ENCODE results near the gene PTP4A2. TPM values are rescaled to one million over a fixed set of nuclear protein-coding genes. Genes with fewer than 3 reads are reported as not detected.
A peak's percentile ranks its signal among the peaks of the same experiment; 100 is the strongest.

Gene PTP4A2
- total and polyA plus RNA-seq, 2 of the 8 experiments (the other 6 are each of a cell fraction or from before 2014, with no cell fraction given), result 87.4 to 214 TPM

DNA sequence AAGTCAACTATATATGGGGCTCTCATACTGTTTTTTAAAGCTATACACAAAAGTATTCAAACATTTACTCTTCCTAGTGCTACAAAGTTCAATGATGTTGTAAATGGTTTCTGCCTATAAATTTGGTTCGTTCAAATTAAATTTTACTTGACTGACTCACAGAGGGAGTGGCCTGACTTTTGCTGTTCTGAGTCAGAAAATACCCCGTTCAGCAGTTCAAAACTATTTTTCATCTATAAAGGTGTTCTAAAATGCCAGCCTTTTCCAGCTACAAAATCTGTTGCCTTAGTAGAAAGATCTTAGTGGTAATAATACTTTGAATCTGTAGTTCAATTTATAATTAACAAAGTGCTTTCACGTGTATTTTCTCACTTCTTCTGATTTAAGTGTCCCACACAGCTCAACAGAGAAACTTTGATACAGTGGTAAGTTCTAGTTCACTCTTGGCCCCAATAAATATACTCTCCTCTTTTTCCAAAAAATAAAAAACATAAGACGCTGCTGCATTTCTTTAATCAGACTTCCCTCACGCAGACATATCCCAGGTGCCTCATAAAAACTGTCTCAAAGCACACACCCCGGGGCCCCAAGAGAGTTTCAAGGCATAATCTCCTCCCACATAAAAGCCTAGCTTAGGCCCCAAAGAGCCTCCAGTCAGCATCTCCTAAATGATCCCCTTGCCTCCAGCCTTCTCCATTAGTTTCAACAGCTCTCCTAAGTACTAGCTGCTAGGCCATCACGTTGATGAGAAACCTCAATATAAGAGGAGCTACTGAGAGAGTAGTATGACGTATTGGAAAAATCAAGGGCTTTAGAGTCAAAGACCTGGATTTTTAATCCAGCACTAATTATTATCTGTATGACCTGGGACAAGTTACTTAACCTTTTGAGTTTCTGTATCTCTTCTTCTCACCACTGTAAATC lies 3.2 kb downstream of the PTP4A2 start:
- 74% methylated on average over 8 of the region's 8 CpGs; no CpG with 5 or more reads in 1 of the 2 experiments for WGBS, 2 experiments (ENCODE audit: extremely low coverage in 1 of 2, insufficient coverage in 1 of 2, insufficient read length in 1 of 2, insufficient replicate concordance in 2 of 2, low coverage in 1 of 2, low lambda C conversion rate in 2 of 2, missing lambda C conversion rate in 1 of 2)
- Histone ChIP-seq H3K23me2 (ENCODE audit: low read depth, low read length) (peaks cover 7% of the 10 kb centered on the region; the same call in 1 of the 2 replicates), H3K27me3 (replicated peaks in 1 of 4; ENCODE audit: control insufficient read depth in 3 of 4, extremely low read depth in 1 of 4, insufficient read depth in 3 of 4, low read length in 3 of 4) (peaks cover 0 to 6% (median 0%) of the 10 kb centered on the region in 4 experiments; a peak in 2 of 7 replicates), H3K56ac (replicated peaks; ENCODE audit: insufficient read length, low read depth, low read length) (no peak overlapping the region), H4K8ac (ENCODE audit: extremely low read depth, insufficient read depth, low read length) (no peak overlapping the region), H2BK20ac (ENCODE audit: low read length) (no peak overlapping the region), H3K79me2 (ENCODE audit: control insufficient read depth in 1 of 2, insufficient read depth in 2 of 2, low read length in 2 of 2) (peaks cover 22 to 76% of the 10 kb centered on the region in 2 experiments), H3K14ac (ENCODE audit: insufficient read length) (no peak overlapping the region), H3K4ac (replicated peaks; ENCODE audit: insufficient read length, low read depth, low read length) (no peak overlapping the region), H3K36me3 (ENCODE audit: control insufficient read depth in 2 of 4, insufficient read depth in 4 of 4, low read length in 3 of 4) (no peaks in the 10 kb centered on the region), H2BK5ac (ENCODE audit: low read depth, low read length) (no peak overlapping the region), H3K4me2 (ENCODE audit: insufficient read depth in 1 of 2, low read depth in 2 of 2, low read length in 2 of 2) (peak overlapping the region; percentile 15 to 33), H2BK120ac (replicated peaks; ENCODE audit: low read depth, low read length) (no peak overlapping the region), H2AFZ (ENCODE audit: low read length) (no peak overlapping the region), H3K23ac (ENCODE audit: insufficient read length) (no peak overlapping the region), H4K5ac (ENCODE audit: insufficient read length, low read depth, low read length) (no peak overlapping the region), H2BK15ac (ENCODE audit: low read length) (no peak overlapping the region), H4K20me1 (replicated peaks in 1 of 2; ENCODE audit: control insufficient read depth in 1 of 2, insufficient read depth in 2 of 2, low read length in 2 of 2) (peaks cover 10 to 22% of the 10 kb centered on the region in 2 experiments), H3K79me1 (ENCODE audit: low read depth, low read length) (peaks cover 3% of the 10 kb centered on the region; the same call in 1 of the 2 replicates), H3K27ac (ENCODE audit: low read depth, low read length) (no peak overlapping the region), H3K4me1 (replicated peaks in 1 of 4; ENCODE audit: control insufficient read depth in 3 of 4, insufficient read depth in 4 of 4, low read length in 3 of 4) (peaks cover 2 to 16% (median 9%) of the 10 kb centered on the region in 4 experiments; a peak in 6 of 7 replicates), H3K4me3 (ENCODE audit: extremely low read depth in 1 of 4, insufficient read depth in 2 of 4, low read depth in 3 of 4, low read length in 4 of 4) (no peak overlapping the region), H3K18ac (ENCODE audit: extremely low read depth, low read length) (no peak overlapping the region), H2AK5ac (ENCODE audit: low read depth, low read length) (no peak overlapping the region), H4K91ac (replicated peaks; ENCODE audit: insufficient read length, low read length) (no peak overlapping the region), H3K9me3 (ENCODE audit: insufficient read depth in 2 of 2, low read depth in 1 of 2, low read length in 1 of 2) (no peaks in the 10 kb centered on the region; a peak in 1 of 4 replicates), H2BK12ac (ENCODE audit: low read depth, low read length) (no peak overlapping the region), H3K9ac (replicated peaks in 1 of 4; ENCODE audit: extremely low read depth in 1 of 4, low read depth in 3 of 4, low read length in 3 of 4) (no peak overlapping the region)
- DNase-seq (ENCODE audit: low read depth in 1 of 2, low spot score in 2 of 2) (no peak), FAIRE-seq (no peak)
- CTCF ChIA-PET (ENCODE audit: partially characterized antibody), result interaction anchor here (0.6 to 2.1 kb wide), 16 partner anchors 8 to 174 kb away, joined by 3 to 12 read pairs (median 3); partner anchors contain the start of gene SPOCD1
- POLR2A ChIA-PET (ENCODE audit: partially characterized antibody), result interaction anchor here (0.6 to 4.6 kb wide), 9 partner anchors 8 to 452 kb away, joined by 3 to 23 read pairs (median 3); no protein-coding TSS in a partner anchor
- TF ChIP-seq, protein P1, sequence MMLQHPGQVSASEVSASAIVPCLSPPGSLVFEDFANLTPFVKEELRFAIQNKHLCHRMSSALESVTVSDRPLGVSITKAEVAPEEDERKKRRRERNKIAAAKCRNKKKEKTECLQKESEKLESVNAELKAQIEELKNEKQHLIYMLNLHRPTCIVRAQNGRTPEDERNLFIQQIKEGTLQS (IDR thresholded peaks at IDR 0.05; ENCODE audit: insufficient read depth, low read depth, low read length), result no peak
- TF ChIP-seq JUND (IDR thresholded peaks at IDR 0.05; ENCODE audit: low read length) (no peak), CBX5 (IDR thresholded peaks at IDR 0.05; ENCODE audit: low read depth, low read length) (no peak), NRF1 (IDR thresholded peaks at IDR 0.05; ENCODE audit: low read depth, low read length) (no peak), RFX5 (IDR thresholded peaks at IDR 0.05; ENCODE audit: borderline replicate concordance, low read depth, low read length) (no peak), SRF (IDR thresholded peaks at IDR 0.05; ENCODE audit: low read depth, low read length) (no peak), CEBPB (IDR thresholded peaks at IDR 0.05; ENCODE audit: low read depth, low read length) (no peak), EP300 (IDR thresholded peaks at IDR 0.05; ENCODE audit: borderline replicate concordance in 1 of 2, low read depth in 2 of 2, low read length in 2 of 2) (no peak), SP4 (IDR thresholded peaks at IDR 0.05; ENCODE audit: low read length) (no peak), BACH1 (IDR thresholded peaks at IDR 0.05; ENCODE audit: low read length) (no peak), TBP (IDR thresholded peaks at IDR 0.05; ENCODE audit: low read depth, low read length) (no peak)
